Measurements from ENCODE around the gene TRMT2A. TPM values are rescaled to one million over a fixed set of nuclear protein-coding genes. Genes with fewer than 3 reads are reported as not detected.
A peak's percentile ranks its signal among the peaks of the same experiment; 100 is the strongest.
"Not testable (repeated sequence)": the region's sequence is repeated elsewhere in the genome, so short reads cannot be mapped to it uniquely, and the experiment has no call there.

Gene TRMT2A
- 50.2 TPM for polyA plus RNA-seq (ENCODE audit: insufficient read length)

GRCh38 chr22:20116951-20117632 lies at the start of gene TRMT2A:
TSS of gene TRMT2A (minus strand) at chr22:20117226. CDS start at chr22:20116906, 320 bp downstream.
- DNase-seq (ENCODE audit: low read depth): peak; percentile 89

GRCh38 chr22:20166703-20167102 lies 49.7 kb upstream of the TRMT2A start:
- no peak for DNase-seq (ENCODE audit: low read depth)

GRCh38 chr22:20165913-20166312 lies 48.9 kb upstream of the TRMT2A start:
- no peak for DNase-seq (ENCODE audit: low read depth)

GRCh38 chr22:20165421-20165820 lies 48.4 kb upstream of the TRMT2A start:
- DNase-seq (ENCODE audit: low read depth): no peak

- no peak for DNase-seq (ENCODE audit: low read depth)
Measured at GRCh38 chr22:20164863-20165262, 47.8 kb upstream of the TRMT2A start.

- DNase-seq (ENCODE audit: low read depth): no peak
Measured at GRCh38 chr22:20160041-20160440, 43.0 kb upstream of the TRMT2A start.

- DNase-seq (ENCODE audit: low read depth): not testable (repeated sequence)
Measured at GRCh38 chr22:20159531-20159930, 42.5 kb upstream of the TRMT2A start.

- DNase-seq (ENCODE audit: low read depth): no peak
Measured at GRCh38 chr22:20159076-20159475, 42.0 kb upstream of the TRMT2A start.

GRCh38 chr22:20158391-20159036 lies 41.5 kb upstream of the TRMT2A start:
- DNase-seq (ENCODE audit: low read depth): no peak

- no peak for DNase-seq (ENCODE audit: low read depth)
Measured at GRCh38 chr22:20157430-20158183, 40.6 kb upstream of the TRMT2A start.

GRCh38 chr22:20156611-20157429 lies 39.8 kb upstream of the TRMT2A start:
- DNase-seq (ENCODE audit: low read depth): peak; percentile 52

GRCh38 chr22:20156042-20156389 lies 39.0 kb upstream of the TRMT2A start:
- DNase-seq (ENCODE audit: low read depth): no peak

- DNase-seq (ENCODE audit: low read depth): no peak
Measured at GRCh38 chr22:20155330-20156041, 38.5 kb upstream of the TRMT2A start.

- DNase-seq (ENCODE audit: low read depth): no peak
Measured at GRCh38 chr22:20154602-20155187, 37.7 kb upstream of the TRMT2A start.

GRCh38 chr22:20153945-20154344 lies 36.9 kb upstream of the TRMT2A start:
- DNase-seq (ENCODE audit: low read depth): no peak

- DNase-seq (ENCODE audit: low read depth): no peak
Measured at GRCh38 chr22:20152464-20152890, 35.5 kb upstream of the TRMT2A start.

GRCh38 chr22:20151276-20151588 lies 34.2 kb upstream of the TRMT2A start:
- no peak for DNase-seq (ENCODE audit: low read depth)

GRCh38 chr22:20150381-20151275 lies 33.6 kb upstream of the TRMT2A start, which contains the start of gene CCDC188:
TSS of gene CCDC188 (minus strand) at chr22:20151055. CDS start at chr22:20150986, 69 bp downstream.
- no peak for DNase-seq (ENCODE audit: low read depth)
